Measurements from ENCODE around the gene DOK4.

GRCh38 chr16:57477531-57478202 lies 8.6 kb downstream of the DOK4 start:
- TF ChIP-seq, protein P1, sequence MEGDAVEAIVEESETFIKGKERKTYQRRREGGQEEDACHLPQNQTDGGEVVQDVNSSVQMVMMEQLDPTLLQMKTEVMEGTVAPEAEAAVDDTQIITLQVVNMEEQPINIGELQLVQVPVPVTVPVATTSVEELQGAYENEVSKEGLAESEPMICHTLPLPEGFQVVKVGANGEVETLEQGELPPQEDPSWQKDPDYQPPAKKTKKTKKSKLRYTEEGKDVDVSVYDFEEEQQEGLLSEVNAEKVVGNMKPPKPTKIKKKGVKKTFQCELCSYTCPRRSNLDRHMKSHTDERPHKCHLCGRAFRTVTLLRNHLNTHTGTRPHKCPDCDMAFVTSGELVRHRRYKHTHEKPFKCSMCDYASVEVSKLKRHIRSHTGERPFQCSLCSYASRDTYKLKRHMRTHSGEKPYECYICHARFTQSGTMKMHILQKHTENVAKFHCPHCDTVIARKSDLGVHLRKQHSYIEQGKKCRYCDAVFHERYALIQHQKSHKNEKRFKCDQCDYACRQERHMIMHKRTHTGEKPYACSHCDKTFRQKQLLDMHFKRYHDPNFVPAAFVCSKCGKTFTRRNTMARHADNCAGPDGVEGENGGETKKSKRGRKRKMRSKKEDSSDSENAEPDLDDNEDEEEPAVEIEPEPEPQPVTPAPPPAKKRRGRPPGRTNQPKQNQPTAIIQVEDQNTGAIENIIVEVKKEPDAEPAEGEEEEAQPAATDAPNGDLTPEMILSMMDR (IDR thresholded peaks at IDR 0.05) = no peak
- no peak for TF ChIP-seq ZFX (IDR thresholded peaks at IDR 0.05; ENCODE audit: borderline replicate concordance)

All from 22Rv1 (cell line).